Heart left ventricle (tissue), 13 donors: ENCODE results near the gene RGS12.

Source experiments
- POLR2A ChIP-seq, 2 donors: fragments of 450-650 bp; IDR thresholded peaks; one replicate each; pipeline ENCODE4 v1.6.1; 2017; ENCODE audit warnings: antibody characterized with exemption in 2 of 2, mild to moderate bottlenecking in 2 of 2, moderate library complexity in 2 of 2
- TF ChIP-seq, protein P1 (sequence below), 12 donors: fragments of 200-600 bp; sonication (generic) in 4 of 12; IDR thresholded peaks; one replicate each; pipeline versions ENCODE4 v1.5.0 to v1.8.0; 2018 to 2022; ENCODE audit warnings: antibody characterized with exemption in 12 of 12, mild to moderate bottlenecking in 5 of 12
- donor health status: ischemic (EF 13 %, LVEDD 7.1; RV severe dilation, severe dysfunction).
- donor health status: DM: no; HTN: yes; CAD: no.
- donor health status: DM: no; HTN: no; CAD: no.
- donor health status: ischemic (EF 25% LVEDD 6.9; RV normal size, moderate dysfunction).
- donor health status: ischemic (EF 25% LVEDD 5.7; RV mildly dilated, moderate dysfunction).
- donor health status: ischemic (EF 35%, LVEDD 5.7; RV mildly dilated, moderate dysfunction).
- donor health status: nonischemic (EF 11% LVEDD 7.7; RV severe dilation, severe dysfunction).
- donor health status: DM: yes; HTN: yes; CAD: no.
- donor health status: PGD.
- donor health status: ischemic (EF 29% LVEDD 5.4; RV normal size, mild dysfunction).
- donor health status: nonischemic (EF 23%, LVEDD 6.1; RV moderate dilation, normal function).

DNA sequence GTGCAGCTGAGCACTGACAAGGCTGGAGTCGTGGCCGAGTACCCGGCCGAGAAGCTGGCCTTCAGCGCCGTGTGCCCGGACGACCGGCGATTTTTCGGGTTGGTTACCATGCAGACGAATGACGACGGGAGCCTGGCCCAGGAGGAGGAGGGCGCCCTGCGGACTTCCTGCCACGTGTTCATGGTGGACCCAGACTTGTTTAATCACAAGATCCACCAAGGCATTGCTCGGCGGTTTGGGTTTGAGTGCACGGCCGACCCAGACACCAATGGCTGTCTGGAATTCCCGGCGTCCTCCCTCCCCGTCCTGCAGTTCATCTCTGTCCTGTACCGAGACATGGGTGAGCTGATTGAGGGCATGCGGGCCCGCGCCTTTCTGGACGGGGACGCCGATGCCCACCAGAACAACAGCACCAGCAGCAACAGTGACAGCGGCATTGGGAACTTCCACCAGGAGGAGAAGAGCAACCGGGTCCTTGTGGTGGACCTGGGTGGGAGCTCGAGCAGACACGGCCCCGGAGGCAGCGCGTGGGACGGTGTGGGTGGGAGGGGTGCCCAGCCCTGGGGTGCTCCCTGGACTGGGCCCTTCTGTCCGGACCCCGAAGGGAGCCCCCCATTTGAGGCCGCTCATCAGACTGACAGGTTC lies 24.3 kb downstream of the RGS12 start:
- TF ChIP-seq, protein P1, sequence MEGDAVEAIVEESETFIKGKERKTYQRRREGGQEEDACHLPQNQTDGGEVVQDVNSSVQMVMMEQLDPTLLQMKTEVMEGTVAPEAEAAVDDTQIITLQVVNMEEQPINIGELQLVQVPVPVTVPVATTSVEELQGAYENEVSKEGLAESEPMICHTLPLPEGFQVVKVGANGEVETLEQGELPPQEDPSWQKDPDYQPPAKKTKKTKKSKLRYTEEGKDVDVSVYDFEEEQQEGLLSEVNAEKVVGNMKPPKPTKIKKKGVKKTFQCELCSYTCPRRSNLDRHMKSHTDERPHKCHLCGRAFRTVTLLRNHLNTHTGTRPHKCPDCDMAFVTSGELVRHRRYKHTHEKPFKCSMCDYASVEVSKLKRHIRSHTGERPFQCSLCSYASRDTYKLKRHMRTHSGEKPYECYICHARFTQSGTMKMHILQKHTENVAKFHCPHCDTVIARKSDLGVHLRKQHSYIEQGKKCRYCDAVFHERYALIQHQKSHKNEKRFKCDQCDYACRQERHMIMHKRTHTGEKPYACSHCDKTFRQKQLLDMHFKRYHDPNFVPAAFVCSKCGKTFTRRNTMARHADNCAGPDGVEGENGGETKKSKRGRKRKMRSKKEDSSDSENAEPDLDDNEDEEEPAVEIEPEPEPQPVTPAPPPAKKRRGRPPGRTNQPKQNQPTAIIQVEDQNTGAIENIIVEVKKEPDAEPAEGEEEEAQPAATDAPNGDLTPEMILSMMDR (IDR thresholded peaks at IDR 0.05): no peak
- TF ChIP-seq POLR2A (IDR thresholded peaks at IDR 0.05): no peak
